ENCODE results near the gene TIMP3.
A peak's percentile ranks its signal among the peaks of the same experiment; 100 is the strongest.

TIMP3 gene

GRCh38 chr22:32822179-32822877 lies 20.8 kb downstream of the TIMP3 start:
- TF ChIP-seq CTCF (IDR thresholded peaks at IDR 0.05; ENCODE audit: poor library complexity, severe bottlenecking): no peak
- H3K27me3 ChIP-seq (ENCODE audit: insufficient read depth, poor library complexity, severe bottlenecking): no peaks in the 10 kb centered on the region
- H3K4me3 ChIP-seq (ENCODE audit: severe bottlenecking): no peak overlapping the region
- DNase-seq (ENCODE audit: low spot score) (no peak), ATAC-seq (ENCODE audit: low read depth) (no peak)
- H3K9me3 ChIP-seq (ENCODE audit: severe bottlenecking): no peaks in the 10 kb centered on the region
- no peaks in the 10 kb centered on the region for H3K36me3 ChIP-seq (ENCODE audit: low read depth)
- H3K4me1 ChIP-seq (ENCODE audit: insufficient read depth, poor library complexity, severe bottlenecking): peaks cover 8% of the 10 kb centered on the region
- H3K27ac ChIP-seq (ENCODE audit: poor library complexity, severe bottlenecking): no peak overlapping the region

- Histone ChIP-seq H3K4me1 (ENCODE audit: insufficient read depth, poor library complexity, severe bottlenecking) (peaks cover 8% of the 10 kb centered on the region), H3K9me3 (ENCODE audit: severe bottlenecking) (no peaks in the 10 kb centered on the region), H3K4me3 (ENCODE audit: severe bottlenecking) (no peak overlapping the region), H3K27me3 (ENCODE audit: insufficient read depth, poor library complexity, severe bottlenecking) (no peaks in the 10 kb centered on the region), H3K36me3 (ENCODE audit: low read depth) (no peaks in the 10 kb centered on the region), H3K27ac (ENCODE audit: poor library complexity, severe bottlenecking) (no peak overlapping the region)
- ATAC-seq (ENCODE audit: low read depth): no peak
- no peak for DNase-seq (ENCODE audit: low spot score)
- TF ChIP-seq CTCF (IDR thresholded peaks at IDR 0.05; ENCODE audit: poor library complexity, severe bottlenecking): peak; percentile 58
Measured at GRCh38 chr22:32823024-32823730, 21.7 kb downstream of the TIMP3 start.

GRCh38 chr22:32824531-32825312 lies 23.2 kb downstream of the TIMP3 start:
- H3K4me1 ChIP-seq (ENCODE audit: insufficient read depth, poor library complexity, severe bottlenecking): peaks cover 8% of the 10 kb centered on the region
- H3K27me3 ChIP-seq (ENCODE audit: insufficient read depth, poor library complexity, severe bottlenecking): no peaks in the 10 kb centered on the region
- no peak overlapping the region for H3K27ac ChIP-seq (ENCODE audit: poor library complexity, severe bottlenecking)
- no peaks in the 10 kb centered on the region for H3K9me3 ChIP-seq (ENCODE audit: severe bottlenecking)
- TF ChIP-seq CTCF (IDR thresholded peaks at IDR 0.05; ENCODE audit: poor library complexity, severe bottlenecking): no peak
- ATAC-seq (ENCODE audit: low read depth) (no peak), DNase-seq (ENCODE audit: low spot score) (no peak)
- no peaks in the 10 kb centered on the region for H3K36me3 ChIP-seq (ENCODE audit: low read depth)
- no peak overlapping the region for H3K4me3 ChIP-seq (ENCODE audit: severe bottlenecking)

GRCh38 chr22:32826537-32826936 lies 25.0 kb downstream of the TIMP3 start:
- Histone ChIP-seq H3K27me3 (ENCODE audit: insufficient read depth, poor library complexity, severe bottlenecking) (no peaks in the 10 kb centered on the region), H3K9me3 (ENCODE audit: severe bottlenecking) (no peaks in the 10 kb centered on the region), H3K4me1 (ENCODE audit: insufficient read depth, poor library complexity, severe bottlenecking) (no peaks in the 10 kb centered on the region), H3K27ac (ENCODE audit: poor library complexity, severe bottlenecking) (no peak overlapping the region), H3K4me3 (ENCODE audit: severe bottlenecking) (no peak overlapping the region), H3K36me3 (ENCODE audit: low read depth) (no peaks in the 10 kb centered on the region)
- TF ChIP-seq CTCF (IDR thresholded peaks at IDR 0.05; ENCODE audit: poor library complexity, severe bottlenecking): no peak
- ATAC-seq (ENCODE audit: low read depth) (no peak), DNase-seq (ENCODE audit: low spot score) (no peak)

All from RWPE2 (cell line).